Stimulated activated CD4-positive, alpha-beta T cell treated with anti-CD3 and anti-CD28 coated beads, Interleukin-12 subunit alpha, Interleukin-12 subunit beta, amount 100 ng/mL, for 48 hours (primary cell): ENCODE measurements around the gene TEKTIP1.

ENCODE experiments used
- DNase-seq, 3 donors: peaks; one replicate each; pipeline ENCODE4 v3.0.0-alpha.2; 2020; ENCODE audit warnings: low read depth in 2 of 3, low spot score in 1 of 3

TEKTIP1 gene

GRCh38 chr19:3536429-3537100 is 2.4 kb upstream of the TEKTIP1 start:
- no peak for DNase-seq

GRCh38 chr19:3537101-3537437 is 1.9 kb upstream of the TEKTIP1 start:
- no peak for DNase-seq

- no peak for DNase-seq
Measured at GRCh38 chr19:3537438-3538240, 1.3 kb upstream of the TEKTIP1 start.

- DNase-seq: no peak
Measured at GRCh38 chr19:3538258-3538929, 580 bp upstream of the TEKTIP1 start.

GRCh38 chr19:3539756-3540118 is 763 bp downstream of the TEKTIP1 start:
- DNase-seq: no peak

GRCh38 chr19:3543150-3544057 is 4.4 kb downstream of the TEKTIP1 start:
- DNase-seq: no peak

- no peak for DNase-seq
Measured at GRCh38 chr19:3544058-3544376, 5.0 kb downstream of the TEKTIP1 start.

GRCh38 chr19:3544742-3545668 is 6.0 kb downstream of the TEKTIP1 start:
- DNase-seq: peak; percentile 61 to 91 (median 70)

GRCh38 chr19:3545669-3546034 is 6.7 kb downstream of the TEKTIP1 start:
- DNase-seq: no peak

- DNase-seq: no peak
Measured at GRCh38 chr19:3546119-3546518, 7.1 kb downstream of the TEKTIP1 start.

GRCh38 chr19:3547301-3547731 is 8.3 kb downstream of the TEKTIP1 start:
- no peak for DNase-seq

GRCh38 chr19:3547767-3548282 is 8.9 kb downstream of the TEKTIP1 start:
- no peak for DNase-seq

GRCh38 chr19:3548606-3549005 is 9.6 kb downstream of the TEKTIP1 start:
- no peak for DNase-seq

GRCh38 chr19:3549816-3550215 is 10.8 kb downstream of the TEKTIP1 start:
- DNase-seq: no peak

GRCh38 chr19:3550947-3551791 is 12.2 kb downstream of the TEKTIP1 start:
- no peak for DNase-seq

GRCh38 chr19:3551792-3552095 is 12.8 kb downstream of the TEKTIP1 start:
- DNase-seq: no peak

- no peak for DNase-seq
Measured at GRCh38 chr19:3554254-3555083, 15.5 kb downstream of the TEKTIP1 start.

- no peak for DNase-seq
Measured at GRCh38 chr19:3555653-3556422, 16.9 kb downstream of the TEKTIP1 start.
